ENCODE data around the gene XRCC4.

The XRCC4 gene

DNA sequence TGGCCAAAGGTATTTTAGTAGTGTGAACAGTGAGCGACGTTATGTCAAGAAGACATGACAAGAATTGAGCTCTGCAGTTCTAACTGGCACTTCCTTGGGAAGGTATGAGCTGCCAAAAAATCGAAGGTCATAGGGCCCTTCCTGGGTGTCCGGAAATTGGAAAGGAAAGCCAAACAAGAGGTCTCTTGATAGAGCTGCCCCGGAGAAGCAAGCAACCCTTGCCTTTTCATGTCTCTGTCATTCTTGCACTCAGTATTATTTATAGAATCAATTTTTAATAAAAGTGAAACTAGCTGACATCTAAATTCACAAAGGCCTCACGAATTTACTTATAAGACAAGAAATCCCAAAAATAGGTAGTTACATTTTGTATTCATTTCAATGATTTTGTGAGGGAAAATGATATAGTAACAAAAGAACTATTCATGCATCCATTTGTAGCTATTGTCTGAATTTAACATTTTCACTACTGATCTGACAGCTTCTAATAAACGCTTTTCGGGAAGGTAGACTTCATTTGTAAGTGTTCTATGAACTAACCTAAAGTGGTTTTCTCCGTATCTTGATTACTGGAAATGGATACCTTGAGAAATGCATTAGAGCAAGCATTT, 280.4 kb downstream of the XRCC4 start:
- DNase-seq: no peak

DNA sequence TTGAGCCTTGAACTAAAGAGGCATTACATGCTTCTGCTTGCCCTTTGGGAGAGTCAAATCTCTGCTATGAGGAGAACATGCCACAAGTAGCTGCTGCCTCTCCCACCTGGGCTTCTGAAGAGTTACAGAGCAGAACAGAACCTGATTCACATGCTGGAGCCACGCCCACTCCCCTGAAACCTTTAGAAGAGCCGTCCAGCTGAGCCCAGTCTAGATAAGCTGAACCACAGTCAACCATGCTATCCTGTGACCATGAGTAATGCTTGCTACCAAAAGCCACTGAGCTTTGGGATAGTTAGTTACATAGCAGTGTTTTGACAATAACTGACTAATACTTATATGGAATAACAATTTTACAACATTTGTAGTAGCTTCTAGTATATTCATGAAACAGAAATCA, 283.2 kb downstream of the XRCC4 start:
- DNase-seq: no peak

DNA sequence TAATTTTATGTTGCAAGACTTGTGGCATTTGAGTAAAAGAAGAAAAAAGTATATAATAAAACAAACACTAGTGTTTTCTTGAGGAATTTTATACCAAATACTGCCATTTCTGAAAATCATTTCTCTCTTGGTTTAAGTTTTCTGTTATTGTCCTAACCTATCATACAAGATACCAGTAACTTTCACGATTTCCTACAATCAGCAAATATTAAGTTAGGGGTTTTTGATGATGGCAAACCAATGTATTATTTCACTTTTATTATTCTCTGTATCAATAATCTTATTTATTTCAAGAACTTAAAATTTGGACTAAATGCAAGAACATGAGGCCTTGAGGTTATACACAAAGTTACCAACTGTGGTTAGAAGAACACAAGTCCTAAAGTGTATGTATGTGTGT, 285.2 kb downstream of the XRCC4 start:
- DNase-seq: no peak

DNA sequence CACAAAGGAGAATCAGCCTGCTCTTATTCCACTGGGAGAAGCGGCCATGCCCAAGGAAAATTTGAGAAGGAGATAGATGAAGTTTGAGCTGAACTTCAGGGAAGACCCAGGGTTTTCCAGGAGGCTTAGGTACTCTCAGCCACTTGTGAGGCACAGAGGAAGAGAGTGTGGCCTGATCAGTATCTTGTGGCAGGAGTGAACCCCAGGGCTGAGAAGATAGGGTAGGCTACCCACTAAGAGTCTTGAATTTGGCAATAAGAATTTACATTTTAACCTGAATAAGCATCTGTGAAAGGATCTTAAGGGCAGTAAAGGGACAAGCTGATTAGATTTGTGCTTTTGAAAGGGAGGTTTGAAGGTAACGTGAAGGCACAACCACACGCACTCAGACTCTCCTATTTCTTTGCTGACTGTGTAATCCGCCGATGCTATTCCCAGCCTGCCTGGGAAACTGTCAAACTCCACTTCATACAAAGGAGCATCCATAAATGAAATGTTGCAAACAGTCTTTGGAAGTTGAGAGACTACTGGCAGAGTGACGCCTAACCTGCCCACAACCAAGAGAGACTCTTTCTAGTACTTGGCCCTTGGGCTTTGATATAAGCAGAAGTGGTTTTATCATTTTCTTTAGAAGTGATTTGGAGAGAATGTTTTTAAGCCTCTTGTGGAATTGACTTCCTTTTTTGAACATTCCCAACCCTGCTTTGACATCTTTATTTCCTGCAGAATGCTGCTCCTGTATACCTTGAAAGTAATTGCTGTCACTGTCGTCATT, 286.0 kb downstream of the XRCC4 start:
- no peak for DNase-seq

DNA sequence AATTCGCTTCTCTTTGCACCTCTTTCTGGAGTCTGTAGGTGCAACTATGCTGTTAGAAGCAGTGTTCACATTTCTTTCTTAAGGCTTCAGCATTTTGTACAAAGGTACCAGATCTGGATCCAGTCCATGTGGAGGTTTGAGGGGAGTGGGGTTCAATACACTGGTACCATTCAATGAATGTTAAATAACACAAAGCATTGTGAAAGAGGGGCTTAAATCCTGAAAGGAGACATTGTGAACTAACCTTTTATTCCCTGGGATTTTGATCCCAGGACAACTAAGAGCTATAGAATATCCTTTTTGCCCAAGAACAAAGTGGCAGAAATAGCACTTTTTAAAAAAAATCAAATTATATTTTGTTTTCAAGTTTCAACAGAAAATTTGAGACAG, 286.5 kb downstream of the XRCC4 start:
- DNase-seq: no peak

DNA sequence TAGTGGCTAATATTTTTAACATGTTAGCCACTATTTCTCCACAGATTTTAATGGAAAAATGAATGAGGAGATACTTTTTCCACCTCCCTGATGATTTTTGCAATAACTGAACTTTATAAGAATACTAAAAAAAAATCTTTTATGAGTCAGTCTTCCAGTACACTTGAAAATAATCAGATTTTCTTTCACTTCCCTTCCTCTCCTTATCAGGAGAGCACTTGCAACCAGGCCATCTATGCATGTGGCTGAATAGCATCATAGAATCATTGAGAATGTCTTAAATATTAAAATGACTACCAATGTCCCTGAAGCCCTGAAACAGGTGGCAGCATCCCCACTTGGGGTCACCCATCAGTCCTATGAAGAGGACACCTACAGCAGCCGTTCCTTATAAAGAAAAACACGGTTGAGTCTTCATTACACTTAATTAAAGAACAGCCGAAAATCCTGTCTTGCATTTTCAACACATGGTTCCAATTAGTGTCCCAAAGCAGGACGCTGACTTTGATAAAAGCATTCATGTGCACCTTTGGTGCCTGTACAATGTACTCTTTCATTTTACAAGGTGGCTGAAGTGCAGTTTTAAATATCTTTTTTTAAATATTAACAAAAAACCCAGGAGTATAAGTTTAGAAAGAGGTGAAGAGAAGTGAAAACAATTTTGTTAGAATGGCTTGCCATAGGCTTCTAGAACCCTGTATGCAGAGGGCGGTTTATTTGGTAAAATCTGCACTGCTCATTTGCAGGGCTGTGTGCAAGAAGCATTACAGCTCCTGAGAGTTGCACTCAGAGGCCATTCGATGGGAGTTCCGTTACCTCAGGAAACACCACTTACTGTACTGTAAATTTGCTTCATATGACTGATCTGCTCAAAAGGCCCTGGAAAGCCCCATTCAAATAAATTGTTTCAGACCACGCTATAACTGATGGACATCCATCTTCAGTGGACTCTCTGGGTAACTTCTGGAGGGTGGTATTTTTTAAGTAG, 287.3 kb downstream of the XRCC4 start:
- DNase-seq: no peak

DNA sequence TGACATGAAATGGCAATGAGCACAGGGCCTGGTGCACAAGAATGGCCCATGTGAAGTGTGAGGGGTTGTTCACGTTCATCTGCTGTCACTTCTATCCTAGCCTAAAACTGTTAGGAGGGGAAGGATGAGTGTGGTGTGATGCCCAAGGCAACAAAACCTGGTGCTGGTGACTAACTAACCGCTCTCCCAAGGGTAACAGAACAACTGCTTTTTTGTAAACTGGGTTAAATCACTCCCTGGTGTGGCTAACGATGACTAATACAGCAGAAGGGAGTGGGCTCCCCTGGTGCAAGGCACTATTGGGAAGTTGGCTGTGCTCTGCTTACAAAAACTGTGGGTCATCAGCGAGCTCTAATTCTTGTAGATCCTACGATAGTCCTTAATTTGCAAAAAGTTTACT, 291.0 kb downstream of the XRCC4 start:
- no peak for DNase-seq

DNA sequence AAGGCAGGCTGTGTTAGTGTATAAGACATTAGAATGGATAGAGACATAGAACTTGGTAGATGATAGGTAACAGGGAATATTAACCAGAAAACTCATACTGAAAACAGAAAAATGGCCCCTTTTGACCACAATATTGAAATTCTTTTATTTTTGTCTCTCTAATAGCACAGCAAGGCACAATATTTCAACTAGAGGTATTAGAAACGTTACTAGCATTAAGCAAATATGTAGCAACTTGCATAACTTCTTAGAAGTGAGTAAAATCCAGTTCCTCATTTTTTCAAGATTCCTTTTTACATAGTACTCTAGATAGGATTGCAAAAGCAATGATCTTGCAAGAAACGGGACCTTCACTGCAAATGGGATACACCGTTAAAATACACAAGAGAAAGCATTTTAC, 291.5 kb downstream of the XRCC4 start:
- no peak for DNase-seq

DNA sequence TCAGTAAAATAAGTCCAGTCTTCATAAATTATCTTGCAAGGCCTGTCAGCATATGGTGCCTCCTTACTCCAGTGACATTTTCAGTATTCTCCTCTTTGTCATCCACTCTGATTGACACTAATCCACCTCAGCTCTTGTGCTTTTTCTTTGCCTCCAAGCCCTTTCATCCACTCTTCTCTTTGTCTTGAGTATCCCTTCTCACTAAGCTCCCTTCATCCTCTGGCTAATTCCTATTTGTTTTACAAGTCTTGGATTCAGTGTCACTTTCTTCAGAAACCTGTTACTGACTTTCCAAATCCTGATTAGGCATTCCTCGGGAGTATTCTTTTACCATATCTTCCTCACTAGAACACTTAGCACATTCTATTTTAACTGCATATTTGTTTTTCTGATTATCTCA, 293.6 kb downstream of the XRCC4 start:
- DNase-seq: no peak

DNA sequence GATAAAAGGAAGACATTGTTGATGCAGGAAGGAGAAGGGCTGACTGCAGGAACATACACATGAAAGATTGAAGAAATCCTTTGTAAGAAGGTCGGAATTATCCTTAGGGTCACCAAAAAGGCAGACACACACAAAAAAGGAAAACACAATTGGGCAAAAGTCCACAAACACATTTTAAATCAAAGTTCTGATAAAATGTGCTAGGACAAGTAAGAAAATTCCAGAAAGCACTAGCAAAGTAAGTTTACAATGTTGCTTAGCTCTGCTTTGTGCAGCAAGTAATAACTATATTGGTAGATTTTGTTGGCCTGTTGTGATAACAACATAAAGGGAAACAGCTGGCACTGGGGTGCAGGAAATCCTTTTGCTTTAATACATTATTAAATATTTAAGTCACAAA, 294.4 kb downstream of the XRCC4 start:
- no peak for DNase-seq

DNA sequence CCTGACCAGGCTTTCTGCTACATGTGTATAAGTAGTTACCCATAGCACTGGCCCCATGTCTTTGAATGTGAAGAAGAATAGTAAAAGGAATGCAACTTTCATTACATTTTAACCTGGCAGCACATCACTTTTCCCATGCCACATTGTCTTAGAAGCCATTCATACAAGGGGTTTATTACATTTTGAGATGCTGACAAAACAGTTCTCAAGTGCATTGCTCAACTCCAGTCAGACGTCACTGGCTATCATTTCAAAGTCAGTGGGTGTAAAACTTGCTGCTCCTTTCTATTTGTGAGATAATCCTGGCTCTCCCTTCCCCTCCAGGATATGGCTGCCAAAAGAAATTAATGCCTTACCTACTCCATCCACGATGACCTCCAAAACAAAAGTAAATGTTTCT, 297.2 kb downstream of the XRCC4 start:
- DNase-seq: no peak

DNA sequence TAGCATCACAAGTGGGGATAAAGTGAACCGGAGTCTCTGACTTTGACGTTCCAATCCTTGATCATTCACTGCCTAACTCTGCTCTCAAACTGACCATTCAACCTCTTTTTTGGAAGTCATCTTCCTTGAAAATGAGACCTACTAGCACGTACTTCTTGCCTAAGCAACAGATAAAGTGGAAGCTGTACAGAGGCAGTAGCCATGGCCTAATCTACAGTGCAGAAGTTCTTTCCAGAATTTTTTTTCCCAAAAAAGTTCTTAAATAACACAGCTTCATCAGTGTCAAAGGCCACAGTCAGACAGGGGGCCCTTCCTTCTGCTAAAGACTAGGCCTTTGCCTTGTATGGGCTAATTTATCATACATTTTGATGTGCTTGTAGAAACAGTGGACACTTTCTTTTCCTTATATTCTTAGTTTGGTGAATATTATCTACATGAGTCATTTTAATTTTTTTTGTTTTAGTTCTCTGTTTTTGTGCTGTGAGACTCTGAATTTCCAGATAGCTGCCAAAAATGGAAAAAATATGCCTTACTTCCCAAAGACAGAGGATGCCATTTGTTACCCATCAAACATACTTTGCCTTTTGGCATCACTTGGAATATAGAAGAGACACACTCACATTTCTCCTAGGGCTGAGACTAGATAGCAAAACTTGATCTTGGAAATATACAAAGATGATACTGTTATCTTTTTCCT, 297.9 kb downstream of the XRCC4 start:
- no peak for DNase-seq

DNA sequence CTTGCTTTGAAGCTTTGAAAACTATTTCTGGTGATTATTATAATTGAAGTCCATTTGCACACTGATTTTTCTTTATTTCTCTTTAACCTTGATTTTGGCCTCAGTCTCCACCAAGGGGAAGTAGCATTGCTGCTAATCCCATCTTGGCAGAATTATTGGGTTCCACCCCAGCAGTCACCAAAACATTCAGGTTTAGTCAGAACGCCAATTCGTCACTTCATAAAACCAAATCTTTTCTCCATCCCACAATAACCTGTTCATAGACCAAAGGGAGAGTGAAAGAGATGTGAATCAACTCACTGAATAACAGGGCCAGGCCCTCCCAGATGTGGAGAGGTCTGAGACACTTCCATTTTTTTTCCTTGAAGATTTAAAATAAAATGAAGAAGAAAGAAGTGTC, 299.1 kb downstream of the XRCC4 start:
- DNase-seq: no peak

DNA sequence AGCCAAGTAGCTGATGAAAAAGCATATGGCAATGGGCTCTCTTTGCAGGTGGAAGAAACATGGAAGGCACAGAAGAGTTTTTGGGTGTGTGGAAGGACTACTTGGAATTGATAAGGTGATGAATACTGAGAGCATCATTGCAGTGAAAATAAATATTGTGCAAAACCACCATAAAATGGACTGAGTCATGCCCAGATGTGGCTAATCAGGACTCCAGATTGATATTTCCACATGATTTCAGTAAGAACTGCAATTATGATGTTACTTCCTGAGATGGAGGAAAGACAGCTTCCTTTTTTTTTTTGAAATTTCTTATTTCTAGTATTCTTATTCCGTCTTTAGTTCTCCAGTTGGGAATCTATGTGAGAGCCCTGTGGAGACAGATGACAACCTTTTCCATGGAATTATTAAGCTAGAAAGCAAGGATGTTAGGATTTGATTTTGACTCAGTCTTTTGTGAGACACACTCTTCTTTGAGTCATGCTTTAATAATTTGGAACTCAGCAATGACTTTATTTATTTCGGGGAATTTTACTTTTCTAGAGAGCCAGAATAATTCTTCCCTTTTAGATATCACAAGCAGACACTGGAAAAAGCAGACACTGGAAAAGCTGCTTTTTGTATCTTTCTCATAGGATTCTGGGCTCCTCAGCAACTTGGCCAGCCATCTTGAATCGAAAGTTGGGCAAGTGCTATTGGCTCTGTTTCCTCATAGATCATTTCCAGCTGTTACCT, 300.0 kb downstream of the XRCC4 start:
- DNase-seq: no peak

DNA sequence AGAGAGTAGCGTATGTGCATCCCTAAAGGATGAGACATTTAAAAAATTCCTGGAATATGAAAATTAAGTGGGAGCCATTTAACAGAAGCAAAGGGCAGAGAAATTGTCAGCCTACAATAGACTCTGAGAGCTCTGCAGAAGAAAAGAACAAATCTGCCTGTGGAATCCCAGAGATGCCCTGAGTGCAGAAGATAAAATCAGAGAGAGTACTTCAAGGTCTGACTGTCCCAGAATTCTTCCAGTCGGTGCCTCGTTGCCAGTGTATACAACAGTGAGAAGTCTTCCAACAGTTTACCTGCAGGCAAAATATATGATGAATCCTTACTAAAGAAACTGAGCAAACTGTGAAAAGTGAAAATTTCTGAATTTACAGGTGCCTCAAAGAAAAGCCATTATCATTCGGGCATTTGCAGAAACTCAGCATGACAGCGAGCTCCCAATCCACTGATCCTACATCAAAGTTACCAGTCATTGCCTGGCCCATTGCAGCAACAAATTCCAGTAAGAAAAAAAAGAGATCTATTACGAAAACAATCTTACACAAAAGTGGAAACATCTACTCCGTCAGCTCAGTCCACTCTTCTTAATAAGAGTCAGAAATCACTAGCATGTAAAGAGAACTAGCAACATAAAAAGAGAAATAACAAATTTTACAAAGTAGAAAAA, 301.4 kb downstream of the XRCC4 start:
- no peak for DNase-seq

DNA sequence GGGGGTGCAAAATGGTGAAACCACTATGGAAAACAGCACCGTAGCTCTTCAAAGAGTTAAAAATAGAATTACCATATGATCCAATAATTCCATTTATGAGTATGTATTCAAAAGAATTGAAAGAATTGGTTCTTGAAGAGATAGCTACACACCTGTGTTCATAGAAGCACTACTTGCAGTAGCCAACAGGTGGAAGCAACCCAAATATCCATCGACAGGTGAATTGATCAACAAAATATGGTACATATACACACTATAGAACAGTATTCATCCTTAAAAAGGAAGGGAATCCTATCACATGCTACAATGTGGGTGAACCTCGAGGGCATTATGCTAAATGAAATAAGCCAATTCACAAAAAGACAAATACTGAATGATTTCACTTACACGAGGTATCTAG, 308.5 kb downstream of the XRCC4 start:
- DNase-seq: no peak

DNA sequence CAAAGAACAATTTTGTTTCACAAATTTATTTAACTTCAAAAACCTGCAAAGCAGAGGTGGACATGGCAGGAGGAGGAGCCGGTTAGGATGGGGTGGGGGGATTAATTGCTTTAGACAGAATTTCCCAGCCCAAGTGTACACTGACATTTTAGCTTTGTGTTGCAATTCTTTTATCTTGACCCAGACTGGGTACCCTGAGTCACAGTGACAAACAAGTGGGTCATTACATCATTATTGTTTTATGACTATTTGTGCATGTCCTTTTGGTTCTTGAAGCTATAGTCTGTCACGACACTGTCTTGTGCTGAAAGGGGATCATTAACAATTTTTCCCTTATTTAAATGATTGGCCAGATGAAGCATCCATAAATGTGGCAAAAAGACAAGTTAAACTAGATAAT, 309.7 kb downstream of the XRCC4 start:
- DNase-seq: no peak

DNA sequence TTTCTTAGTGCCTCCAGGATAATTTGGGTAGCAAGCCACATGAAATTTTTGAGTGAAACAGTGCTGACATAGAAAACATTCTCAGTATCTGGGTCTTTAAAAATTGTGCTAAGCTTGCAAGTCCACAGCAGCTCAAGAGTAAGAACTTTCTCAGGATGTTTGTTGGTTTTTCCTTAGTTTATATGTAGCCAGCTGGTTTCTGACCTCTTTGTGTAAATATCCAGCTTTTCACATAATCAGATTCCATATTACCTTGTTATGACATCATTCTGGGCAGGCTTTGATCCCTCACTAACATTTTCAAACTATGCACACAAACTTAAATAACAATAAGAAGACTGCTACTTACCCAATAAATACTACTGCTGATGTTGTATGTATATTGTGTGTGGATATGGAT, 311.3 kb downstream of the XRCC4 start:
- DNase-seq: no peak

DNA sequence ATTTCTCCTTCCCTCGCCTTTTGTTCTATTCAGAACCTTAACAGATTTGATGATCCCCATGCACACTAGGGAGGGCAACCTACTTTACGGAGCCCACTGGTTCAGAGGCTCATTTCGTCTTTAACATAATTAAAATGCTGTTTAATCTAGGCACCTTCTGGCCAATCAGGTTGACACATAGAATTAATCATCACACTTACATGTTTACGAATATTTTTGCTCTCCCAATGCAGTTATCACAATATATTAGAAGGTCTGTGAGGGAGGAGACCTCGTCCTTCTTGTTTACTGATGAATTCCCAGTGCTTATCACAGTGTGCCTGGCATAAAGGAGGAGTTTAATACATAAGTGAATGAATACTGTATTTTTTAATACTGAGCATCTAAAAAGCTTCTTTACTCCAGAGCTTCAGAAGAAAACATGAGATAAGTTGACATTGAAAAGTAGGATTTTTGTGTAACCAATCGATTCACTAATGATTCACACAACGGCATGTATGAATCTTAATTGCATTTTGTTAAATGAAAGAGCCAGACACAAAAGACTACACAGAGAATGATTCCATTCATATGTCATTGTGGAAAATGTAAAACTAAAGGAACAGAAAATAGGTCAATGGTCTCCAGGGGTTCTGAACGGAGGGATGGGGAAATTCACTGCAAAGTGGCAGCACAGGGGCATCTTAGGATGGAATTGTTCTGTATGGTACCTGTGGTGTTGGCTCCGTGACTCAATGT, 315.6 kb downstream of the XRCC4 start:
- no peak for DNase-seq

DNA sequence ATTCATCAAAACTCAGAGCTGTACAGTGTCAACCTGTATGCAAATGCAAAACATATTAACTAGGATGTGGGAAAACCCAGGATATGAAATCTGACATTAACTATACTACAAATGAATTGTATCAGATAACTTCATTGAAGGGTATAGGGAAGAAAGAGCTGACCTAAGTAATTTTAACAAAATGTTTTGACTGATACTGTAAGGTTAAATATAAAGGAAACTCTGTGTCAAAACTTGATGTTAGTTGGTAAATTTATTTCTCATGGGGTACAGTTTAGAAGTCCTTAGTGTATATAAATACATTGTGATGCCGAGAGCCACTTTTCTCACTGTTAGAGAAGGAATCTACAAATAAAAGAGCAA, 316.1 kb downstream of the XRCC4 start:
- no peak for DNase-seq

DNA sequence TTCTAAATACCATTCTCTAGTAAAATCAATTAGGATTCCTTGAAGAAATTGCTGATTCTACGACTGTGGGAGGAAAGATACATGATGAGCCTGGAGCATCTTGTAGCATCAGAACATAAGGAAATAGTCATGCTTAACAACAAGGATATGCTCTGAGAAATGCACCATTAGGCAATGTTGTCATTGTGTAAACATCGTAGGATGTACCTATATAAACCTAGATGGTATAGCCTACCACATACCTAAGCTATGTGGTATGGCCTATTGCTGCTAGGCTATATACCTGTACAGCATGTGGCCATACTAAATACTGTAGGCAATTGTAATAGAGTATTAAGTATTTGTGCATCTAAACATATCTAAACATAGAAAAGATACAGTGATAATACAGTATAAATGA, 316.8 kb downstream of the XRCC4 start:
- DNase-seq: no peak

Measured in NCI-H446 (cell line).